A549 (cell line): ENCODE measurements around the gene CDKN1A. TPM values are rescaled to one million over a fixed set of nuclear protein-coding genes. Genes with fewer than 3 reads are reported as not detected.

Experiments used
- ATAC-seq, 2 experiments: fragments of 200-7000 bp in 1 of 2; fragments of >200 bp in 1 of 2; cut with Nextera tagmentation in 1 of 2; cut with Tn5 transposase in 1 of 2; 3 replicates each; pipeline versions ENCODE4 v1.8.0 to v1.9.1; 2018 to 2020; ENCODE audit warnings: mild to moderate bottlenecking in 1 of 2, moderate library complexity in 1 of 2
- CTCF ChIA-PET: fragments of 300-600 bp; sonication (Branson Sonifier 250); formaldehyde crosslinking; extraction: SDS; loops from one replicate; lab custom pipeline; 2021; ENCODE audit warnings: antibody characterized with exemption, inconsistent platforms; lab: Yijun Ruan, JAX
- POLR2A ChIA-PET: fragments of 350-600 bp; formaldehyde crosslinking; extraction: SDS; loops from one replicate; lab custom pipeline; 2021; ENCODE audit warnings: antibody characterized with exemption, inconsistent platforms; lab: Yijun Ruan, JAX
- DNase-seq, 2 experiments: peaks; one replicate each; pipeline versions ENCODE4 v3.0.0 to v3.0.0-alpha.2; 2011 to 2016; ENCODE audit warnings: low read depth in 1 of 2, low spot score in 1 of 2
- FAIRE-seq: peaks from 2 replicates; lab custom pipeline; 2011; peaks lifted over from hg19 to GRCh38; lab: Jason Lieb, UNC
- H3K27ac ChIP-seq, 2 experiments: fragments of >200 bp; sonication (Bioruptor Twin); formaldehyde crosslinking; 3 replicates each; pipeline ENCODE4 v1.5.1; 2016 to 2017
- H3K4me1 ChIP-seq: fragments of >200 bp; sonication (Bioruptor Twin); formaldehyde crosslinking; 3 replicates; pipeline ENCODE4 v1.6.1; 2016
- H3K4me2 ChIP-seq: fragments of >200 bp; sonication (Bioruptor Twin); formaldehyde crosslinking; 3 replicates; pipeline ENCODE4 v1.6.1; 2016
- H3K4me3 ChIP-seq: fragments of >200 bp; sonication (Bioruptor Twin); formaldehyde crosslinking; 3 replicates; pipeline ENCODE4 v1.5.1; 2016
- H3K9me3 ChIP-seq: fragments of >200 bp; sonication (Bioruptor Twin); formaldehyde crosslinking; 3 replicates; pipeline ENCODE4 v1.6.1; 2016
- BCL3 ChIP-seq: fragments of >200 bp; sonication (Bioruptor Twin); formaldehyde crosslinking; IDR thresholded peaks from 3 replicates; pipeline ENCODE4 v1.6.1; 2016
- CBX8 ChIP-seq: fragments of 200-600 bp; sonication (generic); IDR thresholded peaks from 2 replicates; pipeline ENCODE4 v1.6.1; 2016
- CHD2 ChIP-seq: fragments of 150-350 bp; IDR thresholded peaks from 2 replicates; pipeline ENCODE4 v1.6.1; 2014; ENCODE audit warnings: low read length; ENCODE audit not compliant: partially characterized antibody
- CHD4 ChIP-seq: fragments of 200-600 bp; sonication (generic); IDR thresholded peaks from 2 replicates; pipeline ENCODE4 v1.6.1; 2016; ENCODE audit warnings: antibody characterized with exemption, mild to moderate bottlenecking, borderline replicate concordance
- EHF ChIP-seq: fragments of 250-450 bp; sonication (Bioruptor Pico); IDR thresholded peaks from 2 replicates; pipeline ENCODE4 v1.5.0; 2020; ENCODE audit warnings: mild to moderate bottlenecking
- ELK1 ChIP-seq: fragments of 150-350 bp; IDR thresholded peaks from 2 replicates; pipeline ENCODE4 v1.6.1; 2014; ENCODE audit warnings: low read depth, mild to moderate bottlenecking, low read length
- ESRRA ChIP-seq: fragments of 150-350 bp; IDR thresholded peaks from 2 replicates; pipeline ENCODE4 v1.6.1; 2014; ENCODE audit warnings: mild to moderate bottlenecking, low read length, borderline replicate concordance
- FOSL2 ChIP-seq, 2 experiments: fragments of 450-650 bp in 1 of 2; fragments of >200 bp in 1 of 2; sonication (Bioruptor Twin) in 1 of 2; formaldehyde crosslinking; IDR thresholded peaks; 2 replicates each; pipeline versions ENCODE4 v1.5.0 to v1.6.1; 2016 to 2020; ENCODE audit warnings: mild to moderate bottlenecking in 1 of 2, moderate library complexity in 1 of 2
- FOXS1 ChIP-seq: fragments of 250-450 bp; sonication (Bioruptor Pico); IDR thresholded peaks from 2 replicates; pipeline ENCODE4 v1.5.0; 2020; ENCODE audit warnings: mild to moderate bottlenecking, moderate library complexity
- HES2 ChIP-seq: fragments of >200 bp; sonication (Bioruptor Twin); formaldehyde crosslinking; IDR thresholded peaks from 2 replicates; pipeline ENCODE4 v1.6.1; 2016
- HMGXB4 ChIP-seq: fragments of 250-450 bp; sonication (Bioruptor Pico); IDR thresholded peaks from 2 replicates; pipeline ENCODE4 v1.5.0; 2021; ENCODE audit warnings: mild to moderate bottlenecking, moderate library complexity, borderline replicate concordance
- HOXB5 ChIP-seq: fragments of 250-450 bp; sonication (Bioruptor Pico); IDR thresholded peaks from 2 replicates; pipeline ENCODE4 v1.5.0; 2020; ENCODE audit warnings: mild to moderate bottlenecking, moderate library complexity
- JUNB ChIP-seq: fragments of >200 bp; sonication (Bioruptor Twin); formaldehyde crosslinking; IDR thresholded peaks from 2 replicates; pipeline ENCODE4 v1.6.1; 2016
- KDM5A ChIP-seq: fragments of 200-600 bp; sonication (generic); IDR thresholded peaks from 2 replicates; pipeline ENCODE4 v1.6.1; 2016; ENCODE audit warnings: antibody characterized with exemption, mild to moderate bottlenecking
- MYC ChIP-seq: IDR thresholded peaks from 2 replicates; pipeline ENCODE4 v1.6.1; 2012; ENCODE audit warnings: mild to moderate bottlenecking, inconsistent platforms, low read length, improper control_type of control experiment, borderline replicate concordance
- NPAS2 ChIP-seq: fragments of 250-450 bp; sonication (Bioruptor Pico); IDR thresholded peaks from 2 replicates; pipeline ENCODE4 v1.8.0; 2022; ENCODE audit warnings: mild to moderate bottlenecking, moderate library complexity, borderline replicate concordance
- POLR2A ChIP-seq: IDR thresholded peaks from 2 replicates; pipeline ENCODE4 v1.6.1; 2012; ENCODE audit warnings: mild to moderate bottlenecking, low read length
- TP53 ChIP-seq: fragments of 250-450 bp; sonication (Bioruptor Pico); IDR thresholded peaks from 2 replicates; pipeline ENCODE4 v1.5.0; 2021; ENCODE audit warnings: mild to moderate bottlenecking, moderate library complexity
- WGBS: methylation state at CpG from one replicate; pipeline ENCODE4 v1.1.6; 2017; ENCODE audit errors: missing lambda C conversion rate; 5-methylcytosine and 5-hydroxymethylcytosine counted together
- polyA plus RNA-seq, 4 experiments: library from polyadenylated mRNA; depleted of rRNA in 3 of 4; stranded (reverse); fragments of >200 nt; fragmentation: RNase III in 1 of 4; extraction: RNeasy Plus Mini Kit Qiagen cat#74134 plus additional on column Dnase treatment in 1 of 4; gene quantifications; 2 replicates in 3 of 4; 3 replicates in 1 of 4; pipeline ENCODE4 v1.2.3, GENCODE V29; 2011 to 2017

CDKN1A gene
- polyA plus RNA-seq, 2 of the 4 experiments (the other 2 are of a cell fraction), result 130 to 183 TPM

GRCh38 chr6:36731622-36732310 is 53.3 kb downstream of the CDKN1A start:
- POLR2A ChIA-PET, result no interaction called here
- no peak for ATAC-seq

GRCh38 chr6:36733300-36733699 is 54.8 kb downstream of the CDKN1A start:
- CTCF ChIA-PET, result interaction anchor here (0.9 to 1.7 kb wide), 3 partner anchors 8 to 116 kb away, joined by 3 to 5 read pairs (median 3); no protein-coding TSS in a partner anchor

More at GRCh38 chr6:36731622-36732310, 53.3 kb downstream of the CDKN1A start:
- CTCF ChIA-PET, result interaction anchor here (1.1 kb wide), 1 partner anchor 10 kb away, joined by 3 read pairs; no protein-coding TSS in a partner anchor
- Histone ChIP-seq H3K4me3 (no peak overlapping the region), H3K4me1 (0 out of 3 replicates have a peak, but pooled peaks cover 7% of the 10 kb centered on the region), H3K4me2 (no peak overlapping the region), H3K27ac (no peak overlapping the region), H3K9me3 (no peaks in the 10 kb centered on the region)
- TF ChIP-seq JUNB (no peak), CBX8 (no peak), ELK1 (no peak), EHF (CRISPR knock-in tag) (no peak), BCL3 (no peak), TP53 (CRISPR knock-in tag) (no peak), HOXB5 (CRISPR knock-in tag) (no peak), HES2 (no peak), KDM5A (no peak), CHD2 (no peak), CHD4 (no peak), MYC (no peak)
- DNase-seq (no peak), FAIRE-seq (no peak)
- 74% methylated on average over 9 of the region's 12 CpGs for WGBS

More at GRCh38 chr6:36733300-36733699, 54.8 kb downstream of the CDKN1A start:
- 0 out of 3 replicates have a peak, but pooled peaks cover 7% of the 10 kb centered on the region for H3K4me1 ChIP-seq
- WGBS, result 81% methylated on average over 5 of the region's 5 CpGs
- ATAC-seq (no peak), DNase-seq (no peak), FAIRE-seq (no peak)
- no peak overlapping the region for H3K27ac ChIP-seq
- H3K4me2 ChIP-seq, result no peak overlapping the region
- H3K9me3 ChIP-seq, result no peaks in the 10 kb centered on the region
- POLR2A ChIA-PET, result no interaction called here
- H3K4me3 ChIP-seq, result no peak overlapping the region
- TF ChIP-seq FOSL2 (IDR thresholded peaks at IDR 0.05), result no peak
- TF ChIP-seq FOSL2 (CRISPR knock-in tag; IDR thresholded peaks at IDR 0.05), result no peak
- no peak for TF ChIP-seq NPAS2 (CRISPR knock-in tag)
- no peak for TF ChIP-seq CHD4
- no peak for TF ChIP-seq FOXS1
- TF ChIP-seq HMGXB4 (CRISPR knock-in tag), result no peak
- no peak for TF ChIP-seq ESRRA
- TF ChIP-seq POLR2A, result no peak
